HPDE6-E6E7 (cell line): Measurements from ENCODE around the gene LRCH3.
"Not testable (repeated sequence)": the region's sequence is repeated elsewhere in the genome, so short reads cannot be mapped to it uniquely, and the experiment has no call there.

Source experiments
- DNase-seq: peaks from one replicate; pipeline ENCODE4 v3.0.0; 2011; ENCODE audit warnings: missing footprints; ENCODE audit errors: extremely low spot score

Gene LRCH3

GRCh38 chr3:197921429-197922275, 130.6 kb downstream of the LRCH3 start:
- not testable (repeated sequence) for DNase-seq

GRCh38 chr3:197926418-197926817, 135.4 kb downstream of the LRCH3 start:
- DNase-seq: no peak

- DNase-seq: not testable (repeated sequence)
These were observed 136.5 kb downstream of the LRCH3 start for GRCh38 chr3:197927578-197927977.

- DNase-seq: no peak
These were observed 145.8 kb downstream of the LRCH3 start for GRCh38 chr3:197936819-197937384.
